DOHH2 (cell line): ENCODE results near the gene RUNX1.

ENCODE experiments used
- H3F3A ChIP-seq: fragments of 200-600 bp; sonication (generic), shearing (Covaris generic); 2 replicates; pipeline ENCODE4 v1.6.0; 2016; ENCODE audit warnings: antibody characterized with exemption, mild to moderate bottlenecking; ENCODE audit not compliant: control insufficient read depth, insufficient read depth
- H3K27ac ChIP-seq: fragments of 200-600 bp; sonication (generic); 2 replicates; pipeline ENCODE4 v1.5.1; 2014; ENCODE audit warnings: low read depth, mild to moderate bottlenecking, low read length, moderate library complexity
- H3K27me3 ChIP-seq: fragments of 200-600 bp; sonication (generic); 2 replicates; pipeline ENCODE4 v1.6.1; 2014; ENCODE audit warnings: mild to moderate bottlenecking, low read length, mixed read lengths; ENCODE audit not compliant: control insufficient read depth
- H3K36me3 ChIP-seq: fragments of 200-600 bp; sonication (generic); 2 replicates; pipeline ENCODE4 v1.6.1; 2014; ENCODE audit warnings: mild to moderate bottlenecking, low read length, moderate library complexity, mixed read lengths; ENCODE audit not compliant: control insufficient read depth
- H3K4me1 ChIP-seq: fragments of 200-600 bp; sonication (generic); 2 replicates; pipeline ENCODE4 v1.6.1; 2014; ENCODE audit warnings: mild to moderate bottlenecking, low read length, mixed read lengths; ENCODE audit not compliant: control insufficient read depth
- H3K4me2 ChIP-seq: fragments of 200-600 bp; sonication (generic); 2 replicates; pipeline ENCODE4 v1.6.0; 2014; ENCODE audit warnings: mild to moderate bottlenecking, low read length, moderate library complexity
- H3K4me3 ChIP-seq: fragments of 200-600 bp; sonication (generic); 2 replicates; pipeline ENCODE4 v1.5.1; 2014; ENCODE audit warnings: mild to moderate bottlenecking, low read length, mixed read lengths
- H3K79me2 ChIP-seq: fragments of 200-600 bp; sonication (generic); 2 replicates; pipeline ENCODE4 v1.6.1; 2014; ENCODE audit warnings: mild to moderate bottlenecking, low read length, mixed read lengths; ENCODE audit not compliant: control insufficient read depth
- H3K9me2 ChIP-seq: fragments of 200-600 bp; sonication (generic); replicated peaks from 2 replicates; pipeline ENCODE4 v1.6.1; 2014; ENCODE audit warnings: mild to moderate bottlenecking, low read length, mixed read lengths; ENCODE audit not compliant: control insufficient read depth
- H3K9me3 ChIP-seq: fragments of 200-600 bp; sonication (generic); 2 replicates; pipeline ENCODE4 v1.6.1; 2014; ENCODE audit warnings: antibody characterized with exemption, low read length, mixed read lengths; ENCODE audit not compliant: control insufficient read depth, insufficient read depth
- H4K20me1 ChIP-seq: fragments of 200-600 bp; sonication (generic); 2 replicates; pipeline ENCODE4 v1.6.0; 2014; ENCODE audit warnings: low read depth, mild to moderate bottlenecking, antibody characterized with exemption, low read length, moderate library complexity; ENCODE audit not compliant: control insufficient read depth, insufficient read depth
- CTCF ChIP-seq: fragments of 200-600 bp; sonication (generic); IDR thresholded peaks from one replicate; pipeline ENCODE4 v1.5.1; 2014; ENCODE audit warnings: antibody characterized with exemption, mild to moderate bottlenecking, low read depth, low read length; ENCODE audit not compliant: poor library complexity, severe bottlenecking
- EZH2phosphoT487 ChIP-seq: fragments of 200-600 bp; sonication (generic); IDR thresholded peaks from 2 replicates; pipeline ENCODE4 v1.6.1; 2017; ENCODE audit warnings: borderline replicate concordance, mild to moderate bottlenecking, antibody characterized with exemption, low read length, moderate library complexity, mixed read lengths

RUNX1 gene

GRCh38 chr21:34927992-34928391 lies 121.1 kb downstream of the RUNX1 start:
- no peaks in the 10 kb centered on the region for H3K27me3 ChIP-seq
- no peak overlapping the region for H3K4me2 ChIP-seq
- no peak overlapping the region for H3K4me3 ChIP-seq
- no peaks in the 10 kb centered on the region for H3K9me3 ChIP-seq
- H3F3A ChIP-seq = no peaks in the 10 kb centered on the region
- H3K79me2 ChIP-seq = peaks cover 84% of the 10 kb centered on the region
- H3K4me1 ChIP-seq = peaks cover 15% of the 10 kb centered on the region
- TF ChIP-seq CTCF (no peak), EZH2phosphoT487 (no peak)
- no peak overlapping the region for H3K27ac ChIP-seq
- H4K20me1 ChIP-seq = no peaks in the 10 kb centered on the region
- H3K9me2 ChIP-seq = no peaks in the 10 kb centered on the region
- H3K36me3 ChIP-seq = peaks cover 20% of the 10 kb centered on the region

- H3K27ac ChIP-seq = no peak overlapping the region
- TF ChIP-seq EZH2phosphoT487 (no peak), CTCF (no peak)
- peaks cover 20% of the 10 kb centered on the region for H3K36me3 ChIP-seq
- no peaks in the 10 kb centered on the region for H3K9me2 ChIP-seq
- H3K27me3 ChIP-seq = no peaks in the 10 kb centered on the region
- no peak overlapping the region for H3K4me2 ChIP-seq
- H3K9me3 ChIP-seq = no peaks in the 10 kb centered on the region
- peaks cover 15% of the 10 kb centered on the region for H3K4me1 ChIP-seq
- peaks cover 84% of the 10 kb centered on the region for H3K79me2 ChIP-seq
- no peak overlapping the region for H3K4me3 ChIP-seq
- H4K20me1 ChIP-seq = no peaks in the 10 kb centered on the region
- H3F3A ChIP-seq = no peaks in the 10 kb centered on the region
Measured at GRCh38 chr21:34926803-34927467, 122.2 kb downstream of the RUNX1 start.

- Histone ChIP-seq H3K9me3 (no peaks in the 10 kb centered on the region), H3K27ac (no peak overlapping the region), H3F3A (no peaks in the 10 kb centered on the region), H3K4me1 (peaks cover 15% of the 10 kb centered on the region), H3K4me3 (no peak overlapping the region), H3K27me3 (no peaks in the 10 kb centered on the region), H3K79me2 (peaks cover 84% of the 10 kb centered on the region), H3K4me2 (no peak overlapping the region; the same call in 1 of the 2 replicates), H3K9me2 (no peaks in the 10 kb centered on the region), H4K20me1 (no peaks in the 10 kb centered on the region), H3K36me3 (peaks cover 20% of the 10 kb centered on the region)
- TF ChIP-seq CTCF (no peak), EZH2phosphoT487 (no peak)
Measured at GRCh38 chr21:34925597-34925996, 123.5 kb downstream of the RUNX1 start.
